Measurements from ENCODE around the gene PHACTR3. TPM values are rescaled to one million over a fixed set of nuclear protein-coding genes. Genes with fewer than 3 reads are reported as not detected.

Gene PHACTR3
- total RNA-seq, 4 donors from 2014 or later: 5.4 to 15.9 (median 10.0) TPM

DNA sequence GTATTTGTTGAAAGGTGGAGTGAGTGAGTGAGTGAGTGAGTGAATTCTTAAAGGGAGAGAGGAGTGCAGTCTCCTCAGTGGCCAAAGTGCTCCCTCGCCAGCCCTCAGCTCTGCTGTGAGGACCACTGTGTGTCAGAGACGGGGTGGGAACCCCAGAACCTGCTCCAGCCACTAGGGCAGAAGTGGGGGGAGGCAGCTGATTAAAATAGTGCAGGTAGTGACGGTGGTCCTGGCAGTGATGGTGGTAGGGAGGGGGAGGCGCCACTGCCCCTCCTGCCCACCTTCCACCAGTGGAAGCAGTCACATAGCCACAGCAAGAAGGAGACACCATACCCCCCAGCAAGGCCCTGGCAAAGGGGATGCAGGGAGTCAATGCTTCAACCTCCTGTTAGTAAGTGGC lies 133.5 kb downstream of the PHACTR3 start:
- peaks cover 0 to 7% of the 10 kb centered on the region in 2 donors for H3K27me3 ChIP-seq
- H3K4me1 ChIP-seq: no peaks in the 10 kb centered on the region
- H3K9me3 ChIP-seq: no peaks in the 10 kb centered on the region
- DNase-seq (ENCODE audit: low spot score in 2 of 2): no peak
- H3K4me3 ChIP-seq: no peak overlapping the region
- TF ChIP-seq POLR2A (IDR thresholded peaks at IDR 0.05) (no peak), EP300 (IDR thresholded peaks at IDR 0.05) (no peak)
- TF ChIP-seq, protein P1, sequence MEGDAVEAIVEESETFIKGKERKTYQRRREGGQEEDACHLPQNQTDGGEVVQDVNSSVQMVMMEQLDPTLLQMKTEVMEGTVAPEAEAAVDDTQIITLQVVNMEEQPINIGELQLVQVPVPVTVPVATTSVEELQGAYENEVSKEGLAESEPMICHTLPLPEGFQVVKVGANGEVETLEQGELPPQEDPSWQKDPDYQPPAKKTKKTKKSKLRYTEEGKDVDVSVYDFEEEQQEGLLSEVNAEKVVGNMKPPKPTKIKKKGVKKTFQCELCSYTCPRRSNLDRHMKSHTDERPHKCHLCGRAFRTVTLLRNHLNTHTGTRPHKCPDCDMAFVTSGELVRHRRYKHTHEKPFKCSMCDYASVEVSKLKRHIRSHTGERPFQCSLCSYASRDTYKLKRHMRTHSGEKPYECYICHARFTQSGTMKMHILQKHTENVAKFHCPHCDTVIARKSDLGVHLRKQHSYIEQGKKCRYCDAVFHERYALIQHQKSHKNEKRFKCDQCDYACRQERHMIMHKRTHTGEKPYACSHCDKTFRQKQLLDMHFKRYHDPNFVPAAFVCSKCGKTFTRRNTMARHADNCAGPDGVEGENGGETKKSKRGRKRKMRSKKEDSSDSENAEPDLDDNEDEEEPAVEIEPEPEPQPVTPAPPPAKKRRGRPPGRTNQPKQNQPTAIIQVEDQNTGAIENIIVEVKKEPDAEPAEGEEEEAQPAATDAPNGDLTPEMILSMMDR (IDR thresholded peaks at IDR 0.05): no peak
- no peaks in the 10 kb centered on the region for H3K36me3 ChIP-seq
- 76 to 82% methylated on average over 4 of the region's 4 CpGs for WGBS, 2 donors
- H3K27ac ChIP-seq: no peak overlapping the region

DNA sequence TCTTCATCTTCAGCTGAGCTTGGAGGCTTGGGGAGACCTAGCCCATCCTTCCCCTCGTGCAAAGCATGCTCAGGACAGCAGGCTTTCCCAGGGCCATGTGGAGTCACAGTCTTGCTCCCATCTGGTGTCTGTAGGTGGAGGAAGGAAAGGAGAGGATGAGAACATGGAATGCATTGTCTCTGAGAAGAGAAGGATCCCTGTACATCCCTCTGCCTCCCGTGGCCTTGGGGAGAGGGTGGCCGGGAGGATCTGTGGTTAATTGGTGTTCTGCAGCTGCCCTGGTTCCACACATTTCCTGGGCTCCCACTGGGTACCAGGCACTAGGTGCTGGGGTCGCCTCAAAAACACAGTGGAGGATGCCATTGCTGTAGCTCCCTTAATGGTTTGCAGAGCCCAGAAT lies 134.5 kb downstream of the PHACTR3 start:
- Histone ChIP-seq H3K36me3 (no peaks in the 10 kb centered on the region), H3K27ac (no peak overlapping the region), H3K4me1 (no peaks in the 10 kb centered on the region), H3K27me3 (peaks cover 0 to 7% of the 10 kb centered on the region in 2 donors), H3K9me3 (no peaks in the 10 kb centered on the region), H3K4me3 (no peak overlapping the region)
- TF ChIP-seq POLR2A (IDR thresholded peaks at IDR 0.05) (no peak), EP300 (IDR thresholded peaks at IDR 0.05) (no peak)
- TF ChIP-seq, protein P1 (IDR thresholded peaks at IDR 0.05): no peak
- no peak for DNase-seq (ENCODE audit: low spot score in 2 of 2)
- 49 to 55% methylated on average over 4 of the region's 4 CpGs for WGBS, 2 donors

DNA sequence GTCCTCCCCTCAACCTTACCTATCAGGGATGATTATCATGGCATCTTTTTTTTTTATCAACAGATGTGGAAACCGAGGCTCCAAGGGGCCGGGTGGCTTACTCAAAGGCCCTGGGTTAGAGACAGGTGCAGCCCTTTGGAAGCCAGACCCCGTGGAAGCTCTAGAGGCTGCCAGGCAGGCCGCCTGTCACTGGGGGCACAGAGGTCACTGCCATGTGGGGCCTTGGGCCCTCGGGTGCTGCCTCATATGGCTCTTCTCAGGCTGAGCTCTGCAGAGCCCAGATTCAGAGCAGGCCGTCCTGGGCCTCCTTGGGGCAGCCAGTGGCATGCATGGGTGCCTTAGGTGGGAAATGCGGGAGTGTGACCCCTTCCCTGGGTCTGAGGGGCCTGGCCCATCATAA lies 136.3 kb downstream of the PHACTR3 start:
- no peak for DNase-seq (ENCODE audit: low spot score in 2 of 2)
- Histone ChIP-seq H3K4me1 (no peaks in the 10 kb centered on the region), H3K4me3 (no peak overlapping the region), H3K27me3 (peaks cover 0 to 7% of the 10 kb centered on the region in 2 donors), H3K9me3 (no peaks in the 10 kb centered on the region), H3K36me3 (no peaks in the 10 kb centered on the region), H3K27ac (no peak overlapping the region)
- WGBS, 2 donors: 78 to 95% methylated on average over 5 to 7 of the region's 7 CpGs
- TF ChIP-seq, protein P1 (IDR thresholded peaks at IDR 0.05): no peak
- no peak for TF ChIP-seq EP300 (IDR thresholded peaks at IDR 0.05)
- no peak for TF ChIP-seq POLR2A (IDR thresholded peaks at IDR 0.05)

DNA sequence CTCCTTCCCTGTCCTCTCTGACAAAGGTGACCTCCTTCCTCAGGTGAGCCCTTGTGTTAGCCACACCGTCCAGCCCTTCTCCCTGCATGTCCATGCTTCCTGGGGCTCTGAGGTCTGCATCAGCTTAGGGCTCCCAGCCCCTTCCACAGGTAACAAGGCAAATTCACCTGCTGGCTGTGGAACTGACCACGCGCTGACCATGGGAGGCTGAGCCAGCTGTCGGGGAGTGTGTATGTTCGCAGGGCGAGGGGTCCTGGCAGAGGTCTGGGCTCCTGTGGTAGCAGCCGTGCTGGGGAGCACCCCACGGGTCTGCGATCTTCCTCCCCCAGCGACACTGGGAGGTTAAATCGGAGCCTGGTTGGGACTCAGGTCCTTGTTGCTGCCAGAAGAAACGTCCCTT lies 136.7 kb downstream of the PHACTR3 start:
- Histone ChIP-seq H3K4me3 (no peak overlapping the region), H3K4me1 (no peaks in the 10 kb centered on the region), H3K27me3 (peaks cover 0 to 7% of the 10 kb centered on the region in 2 donors), H3K27ac (no peak overlapping the region), H3K9me3 (no peaks in the 10 kb centered on the region), H3K36me3 (no peaks in the 10 kb centered on the region)
- no peak for TF ChIP-seq POLR2A (IDR thresholded peaks at IDR 0.05)
- TF ChIP-seq EP300 (IDR thresholded peaks at IDR 0.05): no peak
- TF ChIP-seq, protein P1 (IDR thresholded peaks at IDR 0.05): no peak
- 85 to 88% methylated on average over 9 to 12 of the region's 12 CpGs for WGBS, 2 donors
- no peak for DNase-seq (ENCODE audit: low spot score in 2 of 2)

DNA sequence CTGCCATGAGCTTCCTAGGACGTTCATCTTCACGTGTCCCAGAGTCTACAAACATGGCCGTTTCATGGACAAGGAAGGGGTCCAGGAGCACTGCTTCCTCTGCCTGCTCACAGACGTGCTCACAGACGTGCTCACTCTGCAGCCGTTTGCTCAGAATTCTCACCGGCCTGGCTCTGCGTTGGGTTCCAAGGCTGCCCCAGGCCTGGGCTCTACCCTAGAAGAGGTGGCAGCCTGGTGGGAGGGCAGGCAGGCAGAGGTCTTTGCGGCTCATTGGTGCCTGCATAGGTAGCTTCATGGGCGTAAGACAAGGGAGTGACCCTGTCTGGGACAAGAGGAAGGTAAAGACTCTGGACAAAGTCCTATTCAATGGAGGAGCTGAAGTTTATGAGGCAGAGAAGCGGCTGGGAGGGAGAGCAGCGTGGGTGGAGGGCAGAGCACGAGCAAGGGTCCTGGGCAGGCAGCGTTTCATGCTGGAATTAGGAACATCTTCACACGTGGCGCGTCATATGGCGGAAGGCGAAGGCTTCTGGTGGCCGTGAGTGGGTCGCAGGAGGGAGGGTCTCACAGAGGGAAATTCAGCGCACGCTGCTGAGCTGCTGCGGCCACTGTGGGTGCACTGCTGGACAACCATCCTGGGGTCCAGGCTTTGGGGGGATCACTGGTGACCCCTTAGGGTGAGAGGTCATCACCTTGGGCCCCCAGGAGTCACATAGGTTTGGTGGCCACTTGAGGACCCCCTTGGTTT lies 138.2 kb downstream of the PHACTR3 start:
- DNase-seq (ENCODE audit: low spot score in 2 of 2): no peak
- Histone ChIP-seq H3K36me3 (no peaks in the 10 kb centered on the region), H3K4me1 (no peaks in the 10 kb centered on the region), H3K27me3 (peaks cover 0 to 7% of the 10 kb centered on the region in 2 donors), H3K9me3 (no peaks in the 10 kb centered on the region), H3K27ac (no peak overlapping the region), H3K4me3 (no peak overlapping the region)
- TF ChIP-seq, protein P1 (IDR thresholded peaks at IDR 0.05): no peak
- TF ChIP-seq EP300 (IDR thresholded peaks at IDR 0.05) (no peak), POLR2A (IDR thresholded peaks at IDR 0.05) (no peak)
- 88% methylated on average over 24 of the region's 24 CpGs for WGBS, 2 donors

Data from tibial nerve (tissue), 4 donors.